GM19324 (cell line): Measurements from ENCODE around the gene ERBIN.

Experiments
- ATAC-seq: cut with Tn5 transposase; IDR thresholded peaks from one replicate; pipeline ENCODE4 v1.9.1; 2021; ENCODE audit warnings: mild to moderate bottlenecking, moderate library complexity; ENCODE audit not compliant: unreplicated experiment, low FRiP score

Gene ERBIN

GRCh38 chr5:66100851-66101250, 174.5 kb downstream of the ERBIN start:
- no peak for ATAC-seq

GRCh38 chr5:66113160-66113559, 186.8 kb downstream of the ERBIN start:
- ATAC-seq, result no peak

- ATAC-seq, result no peak
Measured at GRCh38 chr5:66118304-66118703, 191.9 kb downstream of the ERBIN start.

GRCh38 chr5:66122379-66123034, 196.1 kb downstream of the ERBIN start:
- ATAC-seq, result no peak

GRCh38 chr5:66129144-66129543, 202.8 kb downstream of the ERBIN start:
- no peak for ATAC-seq

GRCh38 chr5:66130493-66130892, 204.1 kb downstream of the ERBIN start:
- no peak for ATAC-seq
